GM23338 (cell line): Measurements from ENCODE around the gene PAX2. TPM values are rescaled to one million over a fixed set of nuclear protein-coding genes. Genes with fewer than 3 reads are reported as not detected.

Experiments used
- ATAC-seq: fragments of 200-7000 bp; cut with Tn5 transposase; 3 replicates; pipeline ENCODE4 v1.9.1; 2020
- DNase-seq: peaks from one replicate; pipeline ENCODE4 v3.0.0-alpha.2; 2015; ENCODE audit warnings: low spot score
- H2AFZ ChIP-seq: fragments of 200-600 bp; sonication (generic); 2 replicates; pipeline ENCODE4 v1.8.0; 2016; ENCODE audit warnings: antibody characterized with exemption, mild to moderate bottlenecking, moderate library complexity
- H3F3A ChIP-seq: fragments of 200-600 bp; sonication (generic); replicated peaks from 2 replicates; pipeline ENCODE4 v1.8.0; 2017; ENCODE audit warnings: antibody characterized with exemption, mixed run types, low read depth
- H3K27ac ChIP-seq: fragments of 200-600 bp; sonication (generic); 2 replicates; pipeline ENCODE4 v1.6.1; 2016; ENCODE audit warnings: low read depth
- H3K27me3 ChIP-seq: fragments of 200-600 bp; sonication (generic); 2 replicates; pipeline ENCODE4 v1.8.0; 2016; ENCODE audit warnings: mild to moderate bottlenecking, mixed run types, moderate library complexity; ENCODE audit not compliant: insufficient read depth
- H3K36me3 ChIP-seq: fragments of 200-600 bp; sonication (generic); 2 replicates; pipeline ENCODE4 v1.8.0; 2016; ENCODE audit warnings: mild to moderate bottlenecking; ENCODE audit not compliant: insufficient read depth
- H3K4me1 ChIP-seq: fragments of 200-600 bp; sonication (generic); 2 replicates; pipeline ENCODE4 v1.8.0; 2016; ENCODE audit warnings: mild to moderate bottlenecking, moderate library complexity; ENCODE audit not compliant: insufficient read depth
- H3K4me2 ChIP-seq: fragments of 200-600 bp; sonication (generic); 2 replicates; pipeline ENCODE4 v1.7.1; 2017; ENCODE audit warnings: mixed run types
- H3K4me3 ChIP-seq: fragments of 200-600 bp; sonication (generic); 2 replicates; pipeline ENCODE4 v1.6.1; 2016; ENCODE audit warnings: mixed run types
- H3K79me2 ChIP-seq: fragments of 200-600 bp; sonication (generic); replicated peaks from 2 replicates; pipeline ENCODE4 v1.8.0; 2017; ENCODE audit warnings: mild to moderate bottlenecking; ENCODE audit not compliant: insufficient read depth
- H3K9me2 ChIP-seq: fragments of 200-600 bp; sonication (generic); 2 replicates; pipeline ENCODE4 v1.8.0; 2017; ENCODE audit not compliant: insufficient read depth
- H4K20me1 ChIP-seq: fragments of 200-600 bp; sonication (generic); replicated peaks from 2 replicates; pipeline ENCODE4 v1.8.0; 2017; ENCODE audit warnings: mild to moderate bottlenecking; ENCODE audit not compliant: insufficient read depth
- H3K27ac Mint-ChIP-seq: 2 replicates; pipeline ENCODE4 v1.8.0; 2020; ENCODE audit warnings: inconsistent platforms, mild to moderate bottlenecking, moderate library complexity, mixed read lengths
- H3K27me3 Mint-ChIP-seq: 3 replicates; pipeline ENCODE4 v1.8.0; 2022; ENCODE audit warnings: low read depth, mild to moderate bottlenecking, moderate library complexity, mixed read lengths, inconsistent platforms; ENCODE audit not compliant: insufficient read depth, poor library complexity
- H3K36me3 Mint-ChIP-seq: 3 replicates; pipeline ENCODE4 v1.8.0; 2021; ENCODE audit warnings: low read depth, mild to moderate bottlenecking, inconsistent platforms, moderate library complexity, mixed read lengths
- H3K4me1 Mint-ChIP-seq: 3 replicates; pipeline ENCODE4 v1.8.0; 2020; ENCODE audit warnings: mild to moderate bottlenecking, inconsistent platforms, mixed read lengths
- H3K4me3 Mint-ChIP-seq: 3 replicates; pipeline ENCODE4 v1.8.0; 2021; ENCODE audit warnings: moderate library complexity, mild to moderate bottlenecking, inconsistent platforms, mixed read lengths
- H3K9me3 Mint-ChIP-seq: 3 replicates; pipeline ENCODE4 v1.8.0; 2020; ENCODE audit warnings: moderate library complexity, mild to moderate bottlenecking, inconsistent platforms, mixed read lengths
- CREB1 ChIP-seq: fragments of 250-450 bp; sonication (Bioruptor Pico); IDR thresholded peaks from 2 replicates; pipeline ENCODE4 v1.5.0; 2020; ENCODE audit warnings: low read depth, mild to moderate bottlenecking, moderate library complexity
- EZH2 ChIP-seq: fragments of 200-600 bp; sonication (generic); IDR thresholded peaks from one replicate; pipeline ENCODE4 v1.8.0; 2017; ENCODE audit warnings: antibody characterized with exemption, mild to moderate bottlenecking, low read depth; ENCODE audit not compliant: unreplicated experiment
- EZH2phosphoT487 ChIP-seq: fragments of 200-600 bp; sonication (generic); IDR thresholded peaks from one replicate; pipeline ENCODE4 v1.8.1; 2018; ENCODE audit warnings: antibody characterized with exemption; ENCODE audit not compliant: unreplicated experiment
- JUNB ChIP-seq: IDR thresholded peaks from one replicate; pipeline ENCODE4 v1.6.1; 2016; ENCODE audit warnings: antibody characterized with exemption; ENCODE audit not compliant: unreplicated experiment
- NANOG ChIP-seq: IDR thresholded peaks from 2 replicates; pipeline ENCODE4 v1.6.1; 2016; ENCODE audit warnings: antibody characterized with exemption, borderline replicate concordance
- POLR2AphosphoS5 ChIP-seq: IDR thresholded peaks from 2 replicates; pipeline ENCODE4 v1.6.1; 2016; ENCODE audit warnings: antibody characterized with exemption, low read depth
- STAT1 ChIP-seq: IDR thresholded peaks from one replicate; pipeline ENCODE4 v1.6.1; 2016; ENCODE audit warnings: antibody characterized with exemption; ENCODE audit not compliant: unreplicated experiment
- ZNF462 ChIP-seq: fragments of 250-450 bp; sonication (Bioruptor Pico); IDR thresholded peaks from 2 replicates; pipeline ENCODE4 v1.5.0; 2020; ENCODE audit warnings: mild to moderate bottlenecking, moderate library complexity
- polyA plus RNA-seq: library from polyadenylated mRNA; unstranded; fragments of >200 nt; fragmentation: Nextera tagmentation; extraction: Ambion mirVana; gene quantifications from 2 replicates; pipeline ENCODE4 v1.2.1, GENCODE V29; 2016
- total RNA-seq: library from RNA; depleted of rRNA; stranded (reverse); fragments of >200 nt; shearing (Covaris generic); gene quantifications from 2 replicates; pipeline ENCODE4 v1.2.3, GENCODE V29; 2014
- TF ChIP-seq, protein P1 (sequence below): IDR thresholded peaks from 2 replicates; pipeline ENCODE4 v1.6.1; 2016; ENCODE audit warnings: antibody characterized with exemption
- TF ChIP-seq, protein P2 (sequence below): IDR thresholded peaks from one replicate; pipeline ENCODE4 v1.6.1; 2018; ENCODE audit warnings: antibody characterized with exemption; ENCODE audit not compliant: unreplicated experiment

The PAX2 gene
- total and polyA plus RNA-seq, 2 experiments from 2014 or later: not detected

DNA sequence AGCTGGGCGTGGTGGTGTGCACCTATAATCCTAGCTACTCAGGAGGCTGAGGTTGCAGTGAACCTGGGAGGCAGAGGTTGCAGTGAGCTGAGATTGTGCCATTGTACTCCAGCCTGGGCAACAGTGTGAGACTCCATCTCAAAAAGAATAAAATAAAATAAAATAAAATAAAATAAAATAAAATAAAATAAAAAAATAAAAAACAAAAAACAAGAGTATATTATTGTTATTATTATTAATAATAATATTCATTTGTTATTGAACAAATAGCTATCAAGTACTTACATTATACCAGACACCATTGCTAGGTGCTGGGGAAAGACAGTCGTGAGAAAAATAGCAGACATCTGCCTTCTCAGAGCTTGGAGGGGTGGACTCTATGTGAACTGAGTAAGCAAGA is 24.1 kb downstream of the PAX2 start:
- Mint-ChIP-seq H3K9me3 (no peaks in the 10 kb centered on the region), H3K27ac (no peak overlapping the region), H3K4me1 (no peaks in the 10 kb centered on the region; the same call in 2 of the 3 replicates), H3K27me3 (no peaks in the 10 kb centered on the region), H3K4me3 (no peak overlapping the region), H3K36me3 (no peaks in the 10 kb centered on the region)
- no peaks in the 10 kb centered on the region for H3K4me1 ChIP-seq
- no peaks in the 10 kb centered on the region for H4K20me1 ChIP-seq
- ATAC-seq: no peak
- no peaks in the 10 kb centered on the region for H3K36me3 ChIP-seq
- H3K4me2 ChIP-seq: no peak overlapping the region
- no peak overlapping the region for H2AFZ ChIP-seq
- no peak for TF ChIP-seq NANOG
- no peak overlapping the region for H3K27ac ChIP-seq
- no peaks in the 10 kb centered on the region for H3F3A ChIP-seq
- H3K79me2 ChIP-seq: no peaks in the 10 kb centered on the region
- H3K27me3 ChIP-seq: peaks cover 3% of the 10 kb centered on the region; the same call in 1 of the 2 replicates
- H3K9me2 ChIP-seq: no peaks in the 10 kb centered on the region
- DNase-seq: no peak
- H3K4me3 ChIP-seq: no peak overlapping the region

- no peaks in the 10 kb centered on the region for H3K36me3 Mint-ChIP-seq
- H3F3A ChIP-seq: no peaks in the 10 kb centered on the region
- H4K20me1 ChIP-seq: no peaks in the 10 kb centered on the region
- H3K27me3 ChIP-seq: no peaks in the 10 kb centered on the region
- no peaks in the 10 kb centered on the region for H3K79me2 ChIP-seq
- H3K27ac ChIP-seq: no peak overlapping the region
- DNase-seq (no peak), ATAC-seq (no peak)
- H3K4me1 ChIP-seq: peaks cover 8% of the 10 kb centered on the region
- H3K9me2 ChIP-seq: no peaks in the 10 kb centered on the region
- H2AFZ ChIP-seq: no peak overlapping the region
- no peaks in the 10 kb centered on the region for H3K9me3 Mint-ChIP-seq
- H3K4me3 Mint-ChIP-seq: no peak overlapping the region
- peaks cover 21% of the 10 kb centered on the region for H3K27me3 Mint-ChIP-seq
- no peak overlapping the region for H3K4me3 ChIP-seq
- H3K4me1 Mint-ChIP-seq: peaks cover 23% of the 10 kb centered on the region
- H3K36me3 ChIP-seq: no peaks in the 10 kb centered on the region
- no peak overlapping the region for H3K4me2 ChIP-seq
- no peak overlapping the region for H3K27ac Mint-ChIP-seq
- TF ChIP-seq EZH2 (no peak), CREB1 (no peak), JUNB (no peak), ZNF462 (no peak), NANOG (no peak), EZH2phosphoT487 (no peak), STAT1 (no peak), POLR2AphosphoS5 (no peak)
- TF ChIP-seq, protein P1, sequence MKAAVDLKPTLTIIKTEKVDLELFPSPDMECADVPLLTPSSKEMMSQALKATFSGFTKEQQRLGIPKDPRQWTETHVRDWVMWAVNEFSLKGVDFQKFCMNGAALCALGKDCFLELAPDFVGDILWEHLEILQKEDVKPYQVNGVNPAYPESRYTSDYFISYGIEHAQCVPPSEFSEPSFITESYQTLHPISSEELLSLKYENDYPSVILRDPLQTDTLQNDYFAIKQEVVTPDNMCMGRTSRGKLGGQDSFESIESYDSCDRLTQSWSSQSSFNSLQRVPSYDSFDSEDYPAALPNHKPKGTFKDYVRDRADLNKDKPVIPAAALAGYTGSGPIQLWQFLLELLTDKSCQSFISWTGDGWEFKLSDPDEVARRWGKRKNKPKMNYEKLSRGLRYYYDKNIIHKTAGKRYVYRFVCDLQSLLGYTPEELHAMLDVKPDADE: no peak
- TF ChIP-seq, protein P2, sequence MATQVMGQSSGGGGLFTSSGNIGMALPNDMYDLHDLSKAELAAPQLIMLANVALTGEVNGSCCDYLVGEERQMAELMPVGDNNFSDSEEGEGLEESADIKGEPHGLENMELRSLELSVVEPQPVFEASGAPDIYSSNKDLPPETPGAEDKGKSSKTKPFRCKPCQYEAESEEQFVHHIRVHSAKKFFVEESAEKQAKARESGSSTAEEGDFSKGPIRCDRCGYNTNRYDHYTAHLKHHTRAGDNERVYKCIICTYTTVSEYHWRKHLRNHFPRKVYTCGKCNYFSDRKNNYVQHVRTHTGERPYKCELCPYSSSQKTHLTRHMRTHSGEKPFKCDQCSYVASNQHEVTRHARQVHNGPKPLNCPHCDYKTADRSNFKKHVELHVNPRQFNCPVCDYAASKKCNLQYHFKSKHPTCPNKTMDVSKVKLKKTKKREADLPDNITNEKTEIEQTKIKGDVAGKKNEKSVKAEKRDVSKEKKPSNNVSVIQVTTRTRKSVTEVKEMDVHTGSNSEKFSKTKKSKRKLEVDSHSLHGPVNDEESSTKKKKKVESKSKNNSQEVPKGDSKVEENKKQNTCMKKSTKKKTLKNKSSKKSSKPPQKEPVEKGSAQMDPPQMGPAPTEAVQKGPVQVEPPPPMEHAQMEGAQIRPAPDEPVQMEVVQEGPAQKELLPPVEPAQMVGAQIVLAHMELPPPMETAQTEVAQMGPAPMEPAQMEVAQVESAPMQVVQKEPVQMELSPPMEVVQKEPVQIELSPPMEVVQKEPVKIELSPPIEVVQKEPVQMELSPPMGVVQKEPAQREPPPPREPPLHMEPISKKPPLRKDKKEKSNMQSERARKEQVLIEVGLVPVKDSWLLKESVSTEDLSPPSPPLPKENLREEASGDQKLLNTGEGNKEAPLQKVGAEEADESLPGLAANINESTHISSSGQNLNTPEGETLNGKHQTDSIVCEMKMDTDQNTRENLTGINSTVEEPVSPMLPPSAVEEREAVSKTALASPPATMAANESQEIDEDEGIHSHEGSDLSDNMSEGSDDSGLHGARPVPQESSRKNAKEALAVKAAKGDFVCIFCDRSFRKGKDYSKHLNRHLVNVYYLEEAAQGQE: no peak
Observed at GRCh38 chr10:100773646-100774045, 28.3 kb downstream of the PAX2 start.
